Measurements from ENCODE around the gene FOXC2.

Gene FOXC2

DNA sequence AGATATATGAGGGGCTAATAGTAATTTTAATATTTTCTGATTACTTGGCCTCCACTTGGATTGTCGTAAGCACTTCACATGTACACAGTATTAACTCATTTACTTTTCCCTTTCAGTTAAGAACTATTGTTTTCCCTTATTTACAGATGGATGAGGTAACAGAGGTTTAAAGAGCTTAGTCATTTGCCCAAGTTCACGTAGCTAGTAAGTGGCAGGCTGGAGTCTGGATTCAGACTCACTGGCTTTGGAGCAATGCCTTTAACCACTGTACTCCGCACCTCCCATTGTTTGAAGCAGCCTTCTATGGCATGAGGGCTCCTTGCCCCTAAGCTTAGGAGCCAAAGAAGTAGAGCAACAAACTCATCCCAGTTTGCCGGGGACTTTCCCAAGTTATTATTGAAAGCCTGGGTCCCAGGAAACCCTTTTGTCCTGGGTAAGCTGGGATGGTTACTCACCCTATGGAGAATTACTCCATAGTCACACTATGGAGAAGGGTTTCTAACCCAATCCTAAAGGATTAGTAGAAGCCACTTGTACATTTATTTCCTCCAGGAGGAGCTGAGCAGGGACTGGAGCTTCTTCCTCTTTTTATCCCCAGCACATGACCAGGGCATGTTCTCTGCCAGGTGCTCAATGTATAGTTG is 24.0 kb downstream of the FOXC2 start:
- no peak for DNase-seq (ENCODE audit: low spot score)

DNA sequence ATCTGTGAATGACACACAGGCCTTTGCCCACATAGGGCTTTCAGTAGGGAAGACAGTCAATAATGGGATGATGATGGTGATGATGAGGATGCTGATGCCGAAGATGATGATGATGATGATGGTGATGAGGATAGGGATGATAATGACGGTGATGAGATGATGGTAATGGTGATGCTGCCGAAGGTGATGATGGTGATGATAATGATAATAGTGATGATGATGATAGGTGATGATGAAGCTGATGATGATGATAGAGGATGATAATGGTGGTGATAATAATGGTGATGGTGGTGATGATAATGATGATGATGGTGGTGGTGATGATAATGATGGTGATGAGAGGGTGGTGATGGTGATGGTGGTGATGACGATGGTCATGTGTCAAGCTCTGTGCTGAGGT is 24.6 kb downstream of the FOXC2 start:
- no peak for DNase-seq (ENCODE audit: low spot score)

DNA sequence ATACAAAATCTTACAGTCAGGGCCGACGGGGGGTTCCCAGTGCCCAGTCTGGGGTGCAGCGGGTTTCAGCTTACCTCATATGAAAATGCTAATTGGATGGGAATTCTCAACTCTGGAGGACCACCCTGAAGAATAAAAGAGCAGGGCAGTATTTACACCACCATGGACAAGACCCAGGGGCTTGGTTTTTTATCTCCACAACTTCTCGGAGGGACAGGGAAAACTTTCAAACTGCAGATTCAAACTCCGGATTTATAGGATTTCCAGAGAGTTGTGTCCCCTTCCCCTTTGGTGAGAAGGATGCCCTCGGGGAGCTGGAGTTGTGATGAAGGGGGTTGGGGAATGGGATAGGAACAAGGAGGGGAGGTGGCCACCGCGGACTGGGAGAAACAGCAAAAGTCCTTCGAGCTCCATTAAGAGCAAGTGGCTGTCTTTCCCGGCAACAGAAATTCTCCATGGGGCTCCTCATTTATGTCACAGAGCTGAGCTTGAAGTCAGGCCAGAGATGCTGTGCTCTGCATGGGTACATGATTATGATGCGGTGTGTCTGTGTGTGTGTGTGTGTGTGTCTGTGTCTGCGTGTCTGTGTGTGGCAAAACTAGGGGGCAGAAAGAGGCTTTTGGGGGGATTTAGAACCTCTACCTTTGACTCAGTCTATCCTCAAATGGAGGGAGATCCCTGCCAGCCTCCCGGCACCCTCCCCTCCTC is 27.4 kb downstream of the FOXC2 start:
- no peak for DNase-seq (ENCODE audit: low spot score)

DNA sequence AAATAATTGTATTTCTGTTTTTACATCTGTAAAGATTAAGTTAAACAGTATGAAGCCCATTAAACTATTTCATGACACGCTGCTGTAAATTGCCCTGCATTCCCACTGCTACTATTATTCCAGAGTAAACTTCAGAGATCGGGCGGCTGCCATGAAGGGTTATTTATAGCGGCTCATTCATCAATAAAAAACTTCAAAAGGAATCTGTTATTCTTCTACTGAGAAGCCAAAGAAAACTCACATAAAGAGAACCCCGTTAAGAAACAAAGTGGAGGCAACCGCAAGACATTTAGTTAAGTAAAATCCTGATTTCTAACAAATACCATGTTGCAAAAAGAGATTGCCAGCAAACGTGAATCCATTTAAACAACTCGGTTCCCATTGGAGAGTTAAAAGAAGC is 28.1 kb downstream of the FOXC2 start:
- DNase-seq (ENCODE audit: low spot score): no peak

DNA sequence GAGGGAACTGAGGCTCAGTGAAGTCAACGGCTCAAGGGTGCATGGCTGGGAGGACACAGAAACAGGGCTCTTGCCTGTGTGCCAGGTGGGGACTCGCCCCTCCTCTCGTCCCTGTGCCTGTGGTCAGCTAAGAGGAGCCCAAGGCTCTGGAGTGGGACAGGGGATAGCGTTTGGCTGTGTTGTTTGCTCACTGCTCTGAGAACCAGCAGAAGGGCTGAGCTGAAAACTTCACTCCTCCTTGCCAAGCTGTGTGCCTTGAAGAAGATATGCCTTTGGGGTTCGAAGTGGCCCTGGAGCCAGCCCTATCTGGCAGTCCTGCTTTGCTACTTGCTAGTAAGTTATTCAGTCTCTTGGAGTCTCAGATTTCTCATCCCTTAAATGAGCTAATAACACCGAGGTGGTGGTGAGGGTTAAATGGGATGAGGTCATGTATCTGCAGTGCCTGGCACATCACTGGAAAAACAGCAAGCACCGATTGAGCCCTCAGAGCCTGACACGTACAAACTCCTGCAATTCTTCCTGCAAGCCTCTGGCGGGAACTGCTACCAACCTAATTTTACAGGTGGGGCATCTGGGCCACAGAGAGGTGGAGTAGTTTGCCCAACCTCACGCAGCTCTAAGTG is 29.5 kb downstream of the FOXC2 start:
- DNase-seq (ENCODE audit: low spot score): no peak

DNA sequence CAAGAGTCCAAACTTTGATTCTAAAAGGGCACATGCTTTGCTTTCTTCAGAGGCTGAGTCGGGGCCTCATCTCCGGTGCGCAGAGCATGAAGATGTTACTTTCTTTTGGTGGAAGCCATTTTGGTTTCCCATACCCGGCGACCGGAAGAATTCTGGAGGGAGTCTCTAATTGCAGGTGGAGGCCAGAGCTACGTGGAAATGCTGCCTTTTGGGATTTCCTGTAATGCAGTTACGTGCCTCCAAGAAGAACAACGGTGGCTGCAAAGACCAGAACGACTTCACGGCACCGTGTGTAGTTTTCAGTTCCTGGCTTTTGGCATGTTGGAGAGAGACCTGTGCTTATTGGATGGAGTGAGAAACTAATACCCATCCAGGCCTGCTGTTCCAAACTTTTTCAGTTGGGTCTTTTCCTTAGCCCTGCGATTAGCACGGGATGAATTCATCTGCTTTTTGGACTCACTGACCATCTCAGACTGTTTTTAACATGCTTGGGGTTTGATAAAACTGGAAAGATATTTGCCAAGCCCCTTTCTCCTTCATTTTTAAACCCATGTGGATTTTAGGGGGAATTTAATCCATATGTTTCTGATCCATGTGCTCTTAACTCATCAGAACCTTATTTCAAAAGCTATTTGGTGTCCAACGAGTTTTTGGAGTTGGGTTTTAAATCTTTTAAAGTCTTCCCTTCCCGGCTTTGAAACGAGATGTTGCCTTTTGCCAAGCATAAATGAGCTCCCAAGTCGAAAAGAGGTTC is 30.7 kb downstream of the FOXC2 start:
- no peak for DNase-seq (ENCODE audit: low spot score)

DNA sequence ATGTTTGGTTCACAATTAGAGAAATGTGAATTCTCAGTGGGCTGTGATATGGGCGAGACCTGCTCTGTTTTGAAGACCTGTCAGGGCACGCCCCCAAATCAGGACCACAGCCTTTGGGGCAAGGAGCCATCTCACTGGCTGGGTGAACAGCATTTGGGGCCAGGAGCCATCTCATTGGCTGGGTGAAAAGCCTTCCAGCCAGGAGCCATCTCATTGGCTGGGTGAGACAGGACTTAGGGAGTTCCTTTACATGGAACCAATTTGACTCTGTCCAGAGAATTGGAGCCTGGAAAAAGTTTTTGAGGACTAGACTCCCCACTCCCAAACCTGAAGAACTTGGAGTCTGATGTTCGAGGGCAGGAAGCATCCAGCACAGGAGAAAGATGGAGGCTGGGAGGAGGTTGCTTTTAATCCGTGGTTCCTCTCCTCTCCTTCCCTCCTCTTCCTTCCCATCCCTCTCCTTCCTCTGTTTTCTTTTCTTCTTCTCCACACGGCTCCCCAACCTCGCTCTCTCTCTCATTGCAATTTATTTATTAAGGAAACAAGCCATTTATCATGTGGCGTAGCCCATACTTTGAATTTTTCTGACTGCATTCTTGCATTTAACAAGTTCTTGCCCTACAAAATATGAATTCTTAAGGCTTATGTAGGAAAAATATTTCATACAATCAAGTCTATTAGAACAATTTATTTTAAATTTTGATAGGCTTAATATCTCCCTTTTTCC is 31.4 kb downstream of the FOXC2 start:
- no peak for DNase-seq (ENCODE audit: low spot score)

DNA sequence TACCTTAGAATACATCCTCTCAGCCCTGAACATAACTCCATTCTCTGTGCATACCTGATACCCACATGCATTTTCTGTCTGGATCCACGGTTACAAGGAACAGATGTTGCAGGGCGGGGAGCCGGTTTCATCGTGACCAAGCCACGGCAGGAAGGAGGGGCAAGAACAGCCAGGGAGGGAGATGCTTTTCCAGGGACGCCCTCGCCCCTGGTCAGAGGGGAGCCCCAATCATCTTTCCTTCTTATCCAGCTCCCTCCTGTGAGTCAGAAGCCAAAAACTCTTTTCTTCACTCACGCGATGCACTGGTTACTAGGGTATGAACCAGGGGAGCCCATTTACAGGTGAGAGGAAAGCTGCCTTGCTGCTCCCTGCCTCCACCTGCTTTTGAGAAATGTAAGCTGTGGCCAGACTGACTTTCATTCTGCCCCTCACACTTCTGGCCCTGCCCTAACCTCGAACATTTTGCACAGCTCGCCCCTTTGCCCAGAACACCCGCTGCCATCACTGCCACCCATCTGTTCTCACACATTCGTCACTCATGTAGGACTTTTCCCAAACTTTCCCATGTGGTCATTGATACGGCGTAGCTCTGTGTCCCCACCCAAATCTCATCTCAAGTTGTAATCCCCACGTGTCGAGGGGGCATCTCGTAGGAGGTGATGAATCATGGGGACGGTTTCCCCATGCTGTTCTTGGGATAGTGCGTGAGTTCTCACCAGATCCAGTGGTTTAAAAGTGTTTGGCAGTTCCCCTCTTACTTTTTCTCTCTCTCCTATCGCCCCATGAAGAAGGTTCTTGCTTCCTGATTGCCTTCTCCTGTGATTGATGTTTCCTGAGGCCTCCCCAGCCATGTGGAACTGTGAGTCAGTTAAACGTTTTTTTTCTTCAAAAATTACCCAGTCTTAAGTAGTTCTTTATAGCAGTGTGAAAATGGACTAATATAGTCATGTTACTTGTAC is 32.3 kb downstream of the FOXC2 start:
- no peak for DNase-seq (ENCODE audit: low spot score)

DNA sequence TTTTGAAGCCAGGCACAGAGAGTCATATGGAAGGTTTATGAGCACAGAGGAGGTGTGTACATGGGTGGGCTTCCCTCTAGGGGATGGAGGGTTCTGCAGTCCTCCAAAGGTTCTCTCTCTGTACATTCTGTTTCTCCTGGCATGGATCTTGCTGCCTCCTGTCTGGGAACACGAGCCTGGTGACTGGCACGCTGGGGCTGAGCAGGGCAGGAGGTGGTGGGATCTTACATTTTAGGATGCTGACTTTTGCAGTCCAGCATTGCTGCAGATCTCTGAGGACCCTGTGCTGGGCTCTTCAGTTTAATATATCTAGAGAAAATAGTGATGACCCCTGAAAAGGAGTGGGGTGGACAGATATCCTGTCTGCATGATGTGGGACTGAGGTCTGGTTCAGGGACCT is 34.7 kb downstream of the FOXC2 start:
- no peak for DNase-seq (ENCODE audit: low spot score)

DNA sequence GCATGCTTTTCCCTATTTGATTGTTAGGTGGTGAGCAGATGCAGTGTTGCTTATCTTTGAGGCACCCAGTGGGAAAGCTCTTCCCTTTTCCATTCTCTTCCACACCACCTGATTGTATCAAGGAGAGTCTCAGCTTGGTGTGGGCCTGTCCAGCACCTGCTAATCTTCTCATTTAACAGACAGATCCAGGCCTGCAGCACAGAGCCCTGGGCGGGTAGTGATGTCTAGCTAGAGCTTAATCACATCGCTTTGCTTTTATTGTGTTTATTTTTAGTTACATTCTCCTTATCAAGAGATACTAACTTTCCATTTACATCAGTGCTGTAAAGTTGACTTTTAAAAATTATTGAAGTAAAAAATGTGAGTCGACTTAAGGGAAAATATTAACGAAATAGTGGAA is 35.9 kb downstream of the FOXC2 start:
- no peak for DNase-seq (ENCODE audit: low spot score)

DNA sequence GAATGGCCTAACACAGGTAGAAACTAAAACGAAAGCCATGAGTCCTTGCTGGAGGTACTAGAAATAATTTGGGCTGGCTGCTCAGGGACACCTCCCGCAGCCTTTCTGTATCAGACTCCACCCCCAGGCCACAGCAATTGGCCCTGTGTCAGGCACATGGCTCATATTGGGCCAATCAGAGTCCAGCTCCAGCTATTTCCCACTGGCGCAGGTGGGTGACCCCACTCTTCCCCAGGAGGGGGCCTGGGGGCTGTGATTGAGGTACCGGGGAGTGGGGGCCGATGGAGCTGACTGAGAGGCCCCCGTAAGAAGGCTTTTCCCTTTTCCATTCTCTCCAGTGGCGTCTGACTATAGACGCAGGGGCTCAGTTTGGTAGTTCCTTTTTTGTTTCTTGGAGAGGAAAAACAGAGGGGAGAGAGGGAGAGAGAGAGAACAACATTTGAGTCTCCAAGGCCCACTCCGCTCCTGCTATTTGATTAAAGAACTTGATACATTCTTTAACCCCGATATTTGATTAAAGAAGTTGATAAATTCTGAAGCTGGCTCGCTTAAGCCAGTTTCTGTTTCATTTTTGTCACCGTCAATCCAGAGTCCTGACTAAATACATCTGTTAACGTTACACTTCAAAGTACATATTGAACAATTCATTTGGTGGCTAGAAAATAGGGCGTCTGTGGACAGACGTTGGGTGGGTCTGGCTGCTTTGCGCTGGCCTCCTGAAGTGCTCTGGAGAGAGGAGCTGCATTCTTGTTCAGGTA is 38.0 kb downstream of the FOXC2 start:
- no peak for DNase-seq (ENCODE audit: low spot score)

DNA sequence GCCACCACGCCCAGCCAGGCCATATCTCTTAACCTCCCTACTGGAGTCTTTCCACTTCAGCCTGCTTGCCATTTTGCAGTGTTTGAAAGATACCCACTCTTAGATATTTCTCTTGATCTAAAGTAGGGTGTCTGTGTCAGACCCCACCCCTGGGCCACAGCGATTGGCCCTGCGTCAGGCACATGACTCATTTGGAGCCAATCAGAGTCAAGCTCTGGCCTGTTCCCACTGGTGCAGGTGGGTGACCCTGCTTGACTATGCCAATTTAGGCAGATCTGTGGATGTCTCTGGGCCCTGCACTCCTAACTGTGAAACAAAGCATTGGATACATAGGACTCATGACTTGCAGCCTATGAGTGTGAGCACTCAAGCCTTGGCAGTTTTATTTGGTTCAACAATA is 39.3 kb downstream of the FOXC2 start:
- no peak for DNase-seq (ENCODE audit: low spot score)

DNA sequence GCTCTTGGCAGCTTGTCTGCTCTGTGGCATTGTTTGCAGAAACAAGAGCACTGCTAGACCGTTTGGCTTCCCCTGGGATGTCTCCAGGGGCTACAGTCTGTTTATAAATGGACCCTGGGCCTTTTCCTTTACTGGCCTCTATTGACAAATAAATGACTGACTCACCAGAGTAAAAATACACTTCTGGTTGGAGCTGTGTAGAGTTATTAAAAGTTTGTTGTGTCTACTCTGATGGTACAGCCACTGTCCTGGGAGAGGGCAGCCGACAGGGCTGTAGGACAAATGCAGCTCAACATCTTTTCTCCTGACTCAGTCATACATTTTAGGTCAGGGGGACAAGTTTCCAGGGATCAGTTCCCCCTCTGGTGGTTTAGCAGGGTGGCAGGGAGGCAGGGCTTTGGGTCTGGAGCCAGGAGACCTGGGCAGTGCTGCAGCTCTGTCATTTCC is 41.7 kb downstream of the FOXC2 start:
- no peak for DNase-seq (ENCODE audit: low spot score)

DNA sequence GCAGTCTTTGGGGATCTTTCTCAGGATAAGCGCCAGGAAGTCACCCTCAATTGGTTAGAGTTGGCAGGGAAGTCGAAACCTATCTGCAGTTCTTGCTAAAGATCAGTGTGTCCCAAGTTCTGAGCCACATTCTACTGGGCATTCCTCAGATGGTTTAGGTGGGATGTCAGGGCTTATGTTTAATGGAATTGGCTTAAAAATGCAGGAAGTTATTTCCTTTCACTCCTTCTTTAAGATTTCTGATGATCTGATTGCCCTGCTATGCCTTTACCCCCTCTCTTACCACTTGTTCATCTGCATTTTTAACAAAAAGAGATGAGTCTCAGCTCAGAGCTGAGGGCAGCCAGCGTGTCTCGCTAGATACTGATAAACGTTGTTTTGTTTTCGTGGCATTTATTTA is 42.5 kb downstream of the FOXC2 start:
- DNase-seq (ENCODE audit: low spot score): no peak

DNA sequence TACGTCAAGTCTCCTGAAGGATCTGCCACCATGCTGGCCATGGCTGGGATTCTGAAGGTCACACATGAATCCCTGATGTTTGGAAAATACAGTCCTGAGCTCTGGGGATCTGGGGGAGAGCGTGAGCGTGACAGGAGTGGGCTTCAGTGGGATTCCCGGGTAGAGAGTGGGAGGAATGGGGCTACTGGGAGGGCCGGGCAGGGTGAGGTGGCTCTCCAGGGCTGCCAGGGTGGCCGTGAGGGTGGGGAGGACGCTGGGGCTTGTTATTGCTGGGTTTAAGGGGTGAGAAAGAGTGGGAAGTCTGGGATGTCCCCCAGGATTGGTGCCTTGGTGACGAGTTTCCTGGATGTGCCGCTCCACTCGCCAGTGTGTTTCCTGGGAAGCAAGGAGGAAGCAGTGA is 43.0 kb downstream of the FOXC2 start:
- DNase-seq (ENCODE audit: low spot score): no peak

DNA sequence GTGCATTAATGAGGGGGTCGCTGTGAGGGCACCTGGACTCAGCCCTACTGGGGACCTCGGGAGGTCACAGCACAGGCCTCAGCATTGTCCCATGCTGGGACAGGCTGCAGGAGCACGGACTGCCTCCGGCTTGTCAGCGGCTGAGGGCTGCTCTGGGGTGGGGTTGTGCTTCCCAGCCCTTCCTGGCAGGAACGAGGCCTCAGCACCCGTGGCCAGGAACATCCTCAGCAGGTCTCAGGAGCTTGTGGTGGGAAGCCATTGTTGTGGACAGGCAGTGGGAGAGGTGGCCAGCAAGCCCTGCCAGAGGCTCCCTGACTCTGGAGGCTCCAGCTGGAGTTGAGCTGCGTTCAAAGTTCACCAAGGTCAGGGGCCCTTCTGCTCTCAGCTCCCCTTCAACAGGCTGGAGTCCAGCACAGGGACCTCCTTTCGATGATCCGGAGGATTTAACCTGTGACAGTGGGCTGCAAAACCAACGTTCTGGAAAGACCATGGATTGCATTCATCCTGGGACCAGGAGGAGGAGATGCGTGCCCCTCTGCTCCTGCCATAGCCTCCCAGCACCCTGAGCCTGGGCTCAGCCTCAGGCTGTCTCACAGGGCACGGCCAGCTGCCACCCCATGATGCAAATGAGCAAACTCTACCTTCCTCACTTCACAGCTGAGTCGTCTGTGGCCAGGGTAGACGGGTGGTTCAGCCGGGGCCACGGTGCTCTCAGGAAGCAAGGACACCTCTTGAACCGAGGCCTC is 44.3 kb downstream of the FOXC2 start:
- no peak for DNase-seq (ENCODE audit: low spot score)

DNA sequence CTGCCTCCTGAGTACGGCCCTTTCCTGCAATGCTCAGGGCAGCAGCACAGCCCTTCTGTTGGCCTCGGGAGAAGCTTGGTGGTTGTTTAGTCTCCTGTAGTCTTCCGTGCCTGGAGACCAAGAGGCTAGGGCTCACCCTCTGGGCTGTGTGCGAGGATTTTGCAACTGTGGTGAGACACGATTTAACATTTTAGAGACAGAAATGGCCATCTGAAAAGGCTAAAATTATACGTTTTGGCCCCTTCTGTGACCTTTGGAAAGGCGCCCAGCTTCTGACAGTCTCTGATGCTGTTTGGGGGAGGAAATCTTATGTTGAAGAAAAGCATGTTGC is 44.9 kb downstream of the FOXC2 start:
- DNase-seq (ENCODE audit: low spot score): no peak

DNA sequence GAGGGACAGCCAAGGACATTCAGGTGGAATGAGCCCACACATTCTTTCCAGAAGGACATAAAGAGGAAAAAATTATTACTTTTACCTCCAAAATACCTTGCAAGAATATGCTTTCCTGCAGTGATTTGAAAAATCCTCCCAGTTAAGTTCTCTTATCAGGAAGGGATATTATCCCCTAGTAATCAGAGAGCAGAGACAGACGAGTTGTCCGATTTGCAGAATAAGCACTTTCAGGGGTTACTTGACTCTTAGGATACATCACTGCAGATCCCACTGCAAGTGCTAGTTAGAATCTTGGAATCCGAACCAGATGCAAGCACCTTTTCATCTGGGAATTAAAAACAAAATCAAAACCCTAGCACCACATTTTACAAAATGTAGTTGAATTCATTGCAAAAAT is 45.3 kb downstream of the FOXC2 start:
- DNase-seq (ENCODE audit: low spot score): no peak

DNA sequence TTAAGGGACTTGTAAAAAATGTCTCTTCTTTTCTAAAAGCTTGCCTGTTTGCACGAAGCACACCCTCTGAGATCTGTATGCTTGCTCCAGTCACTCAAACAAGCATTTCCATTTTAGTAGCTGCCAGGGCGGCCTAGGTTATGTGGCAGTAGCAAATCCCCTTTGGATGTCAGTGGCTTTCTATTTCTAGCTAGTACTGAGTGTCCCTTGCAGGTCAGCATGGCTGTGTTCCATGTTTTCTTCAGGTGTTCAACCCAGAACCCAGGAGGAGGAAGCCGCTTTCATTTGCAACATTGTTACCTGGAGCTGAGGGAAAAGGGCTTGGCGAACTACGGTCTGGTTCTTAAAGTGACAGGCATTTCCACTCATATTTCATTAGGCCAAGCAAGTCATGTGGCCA is 48.1 kb downstream of the FOXC2 start:
- no peak for DNase-seq (ENCODE audit: low spot score)

DNA sequence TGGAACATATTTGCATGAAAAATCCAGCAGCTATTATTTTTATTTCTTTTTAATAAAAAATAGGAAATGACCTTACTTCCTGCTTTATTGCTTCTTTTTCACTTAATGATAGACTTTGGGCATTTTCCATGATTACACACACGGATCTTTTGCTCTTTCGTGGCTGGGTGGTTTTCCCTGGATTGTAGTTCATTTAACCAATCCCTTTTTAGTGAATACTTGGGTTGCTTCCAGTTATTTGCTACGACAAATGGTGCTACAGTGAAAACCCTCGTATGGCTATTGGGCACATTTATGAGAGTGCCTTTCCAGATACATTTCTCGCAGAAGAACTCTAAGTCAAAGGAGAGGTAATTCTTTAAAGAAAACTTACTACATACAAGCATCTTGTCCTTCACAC is 50.3 kb downstream of the FOXC2 start:
- no peak for DNase-seq (ENCODE audit: low spot score)

All from RKO (cell line).